Daoy (cell line): ENCODE measurements around the gene BAIAP2. TPM values are rescaled to one million over a fixed set of nuclear protein-coding genes. Genes with fewer than 3 reads are reported as not detected.

Source experiments
- DNase-seq: peaks from one replicate; pipeline ENCODE4 v3.0.0-alpha.2; 2015; ENCODE audit warnings: low read depth
- total RNA-seq: library from RNA; depleted of rRNA; stranded (reverse); fragments of >200 nt; shearing (Covaris generic); gene quantifications from 2 replicates; pipeline ENCODE4 v1.2.3, GENCODE V29; 2014

Gene BAIAP2
- total RNA-seq, 1 experiment from 2014 or later: 65.6 TPM

DNA sequence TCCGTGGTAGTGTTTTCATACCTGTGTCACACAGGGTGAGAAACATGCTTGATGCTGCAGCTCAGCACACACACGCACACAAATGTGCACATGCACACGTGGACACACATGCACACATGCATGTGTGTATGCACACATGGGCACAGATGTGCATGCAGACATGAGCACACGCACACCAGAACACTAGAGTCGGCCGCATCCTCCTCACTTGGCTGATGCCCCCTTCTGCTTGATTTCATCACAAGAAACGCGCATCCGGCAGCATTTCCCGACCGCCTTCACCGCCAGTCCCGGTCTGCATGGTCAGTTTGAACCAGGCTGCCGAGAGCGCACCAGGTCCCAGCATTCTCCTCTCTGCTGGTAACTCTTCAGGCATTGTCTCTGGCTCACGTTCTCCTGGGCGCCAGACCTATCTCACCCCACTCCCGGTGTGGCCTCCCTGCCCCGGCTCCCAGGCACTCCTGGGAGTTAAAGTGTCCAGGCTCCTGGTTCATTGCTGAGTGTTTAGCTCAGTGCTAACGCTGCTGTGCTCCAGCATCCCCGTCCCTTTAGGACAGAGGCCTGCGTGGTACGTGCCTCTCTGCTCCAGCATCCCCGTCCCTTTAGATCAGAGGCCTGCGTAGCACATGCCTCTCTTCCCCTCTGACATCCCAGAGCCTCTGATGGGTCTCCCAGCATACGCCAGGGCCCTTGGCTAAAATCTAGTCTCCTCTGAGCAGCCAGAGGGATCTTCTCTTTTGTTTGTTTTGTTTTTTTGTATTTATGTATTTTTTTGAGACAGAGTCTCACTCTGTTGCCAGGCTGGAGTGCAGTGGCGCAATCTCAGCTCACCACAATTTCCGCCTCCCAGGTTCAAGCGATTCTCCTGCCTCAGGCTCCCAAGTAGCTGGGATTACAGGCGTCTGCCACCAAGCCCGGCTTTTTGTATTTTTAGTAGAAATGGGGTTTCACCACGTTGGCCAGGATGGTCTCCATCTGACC is 16.0 kb downstream of the BAIAP2 start:
- DNase-seq: peak; percentile 44

DNA sequence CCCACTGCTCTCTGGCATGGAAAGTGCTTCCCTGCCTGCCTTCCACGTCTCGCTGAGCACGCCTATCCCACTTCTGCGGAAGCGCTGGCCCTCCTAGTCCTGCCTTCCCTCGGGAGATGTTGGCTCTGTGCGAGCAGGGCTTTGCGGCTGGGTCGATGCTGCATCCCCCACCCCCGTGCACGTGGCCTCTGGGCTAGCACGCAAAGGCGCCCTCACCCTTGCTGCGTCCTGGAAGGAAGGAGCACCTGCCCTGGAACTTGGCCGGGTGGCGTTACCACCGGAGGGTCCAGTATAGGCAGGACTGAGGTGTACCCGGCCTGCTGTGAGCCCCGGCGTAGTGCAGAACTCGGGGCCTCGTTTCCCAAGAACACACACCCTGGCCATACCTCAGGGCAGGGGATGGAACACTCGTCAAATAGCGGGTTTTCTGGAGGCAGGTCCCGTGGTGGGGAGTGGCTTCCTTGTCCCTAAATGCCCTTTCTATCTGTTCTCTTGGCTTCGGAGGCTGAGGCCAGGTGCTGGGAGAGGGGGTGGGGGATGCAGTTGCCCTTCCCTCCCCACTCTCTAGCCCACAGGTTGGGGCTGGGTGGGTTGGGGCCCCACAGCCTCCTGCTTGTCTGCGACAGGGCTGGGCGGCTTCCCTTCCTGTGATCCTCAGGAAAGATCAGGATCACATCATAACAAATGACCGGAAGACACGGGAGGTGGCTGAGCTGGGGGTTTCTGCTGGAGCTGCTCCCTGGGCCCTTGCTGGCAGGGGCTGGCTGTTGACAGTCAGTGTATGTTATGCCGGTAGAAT is 17.4 kb downstream of the BAIAP2 start:
- no peak for DNase-seq

DNA sequence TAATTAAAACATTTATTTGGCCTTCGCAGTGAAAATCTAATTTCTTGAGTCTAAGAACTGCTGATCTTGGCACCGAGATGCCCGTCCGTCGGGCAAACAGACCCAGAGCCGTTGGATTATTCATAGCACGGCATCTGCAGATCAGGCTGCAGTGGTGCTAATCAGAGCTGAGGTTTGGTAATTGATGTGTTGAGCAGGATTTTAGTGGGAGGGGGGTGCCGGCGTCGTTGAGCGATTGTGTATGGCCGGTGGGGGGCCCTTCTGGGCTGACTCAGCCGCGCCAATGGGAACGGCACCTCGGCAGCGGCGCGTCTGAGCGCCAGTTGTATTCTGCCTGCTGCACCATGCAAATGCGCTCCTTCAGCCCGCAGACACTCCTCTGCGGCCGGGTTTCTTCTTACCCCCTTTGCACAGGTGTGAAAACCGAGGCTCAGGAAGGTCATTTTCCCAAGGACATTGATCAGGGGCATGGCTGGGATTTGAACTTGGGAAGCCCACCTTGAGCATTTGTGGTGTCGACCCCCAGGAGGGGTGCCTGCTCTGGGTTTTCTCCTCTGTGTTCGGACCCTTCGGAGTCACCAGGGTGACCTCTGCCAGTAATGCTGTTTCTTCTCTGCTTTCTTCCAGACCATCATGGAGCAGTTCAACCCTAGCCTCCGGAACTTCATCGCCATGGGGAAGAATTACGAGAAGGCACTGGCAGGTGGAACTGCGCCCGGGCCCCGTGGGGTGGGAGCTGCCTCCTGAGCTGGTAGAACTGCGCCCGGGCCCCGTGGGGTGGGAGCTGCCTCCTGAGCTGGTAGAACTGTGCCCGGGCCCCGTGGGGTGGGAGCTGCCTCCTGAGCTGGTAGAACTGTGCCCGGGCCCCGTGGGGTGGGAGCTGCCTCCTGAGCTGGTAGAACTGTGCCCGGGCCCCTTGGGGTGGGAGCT is 18.4 kb downstream of the BAIAP2 start:
- no peak for DNase-seq

DNA sequence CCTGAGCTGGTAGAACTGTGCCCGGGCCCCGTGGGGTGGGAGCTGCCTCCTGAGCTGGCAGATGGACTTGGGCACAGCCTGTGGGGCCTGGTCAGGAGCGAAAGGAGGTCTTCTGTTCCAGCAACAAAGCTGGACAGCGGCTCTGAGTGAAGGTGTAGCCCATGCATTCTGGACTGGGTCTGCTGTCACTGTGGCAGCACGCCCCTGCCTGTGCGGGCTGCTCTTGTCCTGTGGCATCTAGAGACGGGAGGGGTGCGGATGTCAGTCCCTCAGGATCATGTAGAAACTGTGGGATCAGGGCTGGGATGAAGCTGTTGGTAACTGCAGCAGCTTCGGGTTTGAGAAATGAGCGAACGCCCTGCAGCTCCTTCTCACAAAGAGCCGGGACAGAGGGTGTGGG is 19.4 kb downstream of the BAIAP2 start:
- no peak for DNase-seq

DNA sequence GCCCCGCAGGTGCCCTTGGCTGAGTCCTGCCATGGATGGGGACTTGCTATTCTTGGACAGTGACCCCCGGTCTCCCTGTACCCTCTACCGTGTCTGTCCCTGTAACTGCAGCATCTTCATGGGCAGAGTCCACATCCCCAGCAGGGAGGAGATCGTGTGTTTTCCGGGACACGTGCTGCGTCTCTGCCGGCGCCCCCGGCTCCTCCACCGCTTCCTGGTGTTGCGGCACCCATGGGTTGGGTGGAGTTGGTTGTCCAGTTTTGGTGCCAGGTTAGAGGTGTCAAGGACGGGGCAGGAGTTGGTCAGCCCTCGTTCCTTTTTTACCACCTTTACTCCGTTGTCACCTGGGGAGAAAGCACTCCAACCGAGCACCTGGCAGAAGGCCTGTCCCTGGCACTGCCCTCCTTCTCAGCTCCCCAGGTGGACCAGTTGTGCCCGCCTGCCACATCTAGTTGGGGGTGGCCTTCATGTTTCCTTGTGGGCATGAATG is 20.0 kb downstream of the BAIAP2 start:
- no peak for DNase-seq

DNA sequence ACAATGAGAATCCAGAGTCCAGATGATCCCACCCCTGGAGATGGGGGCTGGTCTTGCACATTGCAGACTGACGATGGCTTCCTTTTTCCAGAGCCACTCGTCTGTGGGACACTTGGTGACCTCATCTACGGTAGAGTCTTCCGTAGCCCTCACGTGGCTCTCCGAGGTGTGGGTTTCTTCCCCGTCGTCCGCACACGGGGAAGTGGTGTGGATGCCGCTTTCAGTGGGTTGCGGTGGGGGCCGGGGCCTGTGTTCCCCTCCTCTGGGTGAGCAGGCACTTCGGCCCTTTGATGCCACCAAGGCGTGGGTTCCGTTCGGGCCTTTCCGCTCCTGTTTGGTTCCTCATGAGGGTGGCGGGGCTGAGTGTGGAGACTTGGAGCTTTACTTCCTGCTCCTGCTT is 21.4 kb downstream of the BAIAP2 start:
- no peak for DNase-seq

DNA sequence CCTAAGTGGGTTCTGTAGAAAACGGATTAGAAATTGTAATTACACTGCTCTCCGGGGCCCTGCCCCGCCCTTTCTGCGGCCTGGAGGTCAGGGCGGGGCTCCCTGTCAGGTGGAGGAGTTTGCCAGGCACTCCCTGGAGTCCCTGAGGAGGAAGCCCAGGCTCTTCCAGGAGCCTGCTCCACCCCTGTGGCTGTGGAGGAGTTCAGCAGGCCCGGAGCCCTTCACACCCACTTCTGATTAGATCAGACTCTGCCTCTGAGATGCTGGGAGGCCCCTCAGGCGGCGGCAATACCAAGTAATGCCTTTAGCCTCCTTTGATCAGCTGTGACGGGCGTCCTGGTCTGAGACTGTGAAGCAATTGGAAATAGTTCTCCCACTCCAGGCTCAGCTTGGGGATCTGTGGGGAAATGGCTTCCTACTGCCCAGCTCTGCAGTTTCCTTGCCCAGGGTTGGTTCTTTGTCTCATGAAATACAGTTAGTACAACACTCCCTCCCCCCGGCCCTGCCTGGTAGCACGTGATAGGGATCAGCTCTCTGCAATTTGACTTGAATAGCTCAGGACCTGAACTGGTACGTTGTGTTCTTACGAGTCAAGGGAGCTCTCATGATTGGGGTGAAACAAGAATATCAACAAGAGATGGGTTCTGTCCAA is 22.3 kb downstream of the BAIAP2 start:
- no peak for DNase-seq

DNA sequence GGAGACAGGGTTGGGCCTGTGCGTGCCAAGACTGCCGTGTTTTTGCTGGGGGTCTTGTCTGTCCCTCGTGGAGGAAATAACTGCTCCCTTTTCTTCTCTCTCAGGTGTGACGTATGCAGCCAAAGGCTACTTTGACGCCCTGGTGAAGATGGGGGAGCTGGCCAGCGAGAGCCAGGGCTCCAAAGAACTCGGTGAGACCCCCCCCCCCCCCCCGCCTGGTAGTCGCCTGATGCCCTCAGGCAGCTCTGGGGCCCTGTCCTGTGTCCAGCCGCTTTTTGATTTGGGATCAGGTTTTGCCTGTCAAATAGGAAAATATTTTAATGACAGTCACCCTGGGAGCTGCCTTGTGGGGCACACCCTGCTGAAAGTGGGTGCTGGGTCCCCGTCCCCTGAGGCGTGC is 22.8 kb downstream of the BAIAP2 start:
- DNase-seq: no peak

DNA sequence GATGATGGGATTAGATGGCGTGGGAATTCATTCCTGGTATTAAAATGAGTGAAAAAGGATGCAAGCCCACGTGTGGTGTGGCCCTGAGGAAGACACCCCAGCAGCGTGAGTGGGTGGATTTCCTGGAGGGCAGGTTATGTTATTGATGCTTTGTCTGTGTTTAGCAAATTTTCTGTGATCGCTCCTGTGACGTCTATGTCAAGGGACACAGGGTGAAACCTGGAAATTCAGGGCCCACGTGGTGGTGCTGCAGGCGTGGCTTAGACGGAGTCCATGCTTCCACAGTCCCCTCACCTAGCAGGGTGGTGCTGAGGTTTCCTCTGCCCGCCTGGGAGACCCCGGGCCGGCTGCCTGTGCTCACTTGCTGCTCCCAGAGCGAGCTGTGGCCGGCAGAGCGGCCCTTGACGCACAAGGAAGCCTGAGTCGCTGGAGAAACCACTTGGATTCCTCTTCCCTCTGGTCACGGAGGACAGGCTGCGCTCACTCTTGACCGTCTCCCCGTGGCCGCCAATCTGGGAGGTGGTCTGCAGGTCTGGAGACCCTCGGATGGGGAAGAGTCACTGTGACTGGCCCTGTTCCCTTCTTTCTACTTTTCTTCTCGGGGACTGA is 23.4 kb downstream of the BAIAP2 start:
- DNase-seq: no peak

DNA sequence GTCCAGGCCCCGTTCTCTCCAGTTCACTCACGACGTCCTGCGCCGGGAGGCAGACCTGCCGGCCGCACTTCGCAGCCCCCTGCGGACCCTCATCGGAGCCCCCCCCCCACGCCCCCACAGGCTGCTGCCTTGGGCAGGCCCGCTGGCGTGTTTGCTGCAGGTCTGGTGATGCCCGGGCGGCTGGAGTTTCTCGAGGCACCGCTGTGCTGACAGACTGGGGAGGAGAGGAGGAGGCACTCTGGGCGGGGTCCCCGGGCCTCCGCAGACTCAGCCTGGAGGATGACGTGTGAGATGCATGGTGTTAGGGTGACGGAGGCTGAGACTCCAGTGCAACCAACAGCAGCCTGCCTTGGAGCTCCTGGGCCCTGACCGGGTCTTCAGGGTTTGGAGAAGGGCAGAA is 24.1 kb downstream of the BAIAP2 start:
- no peak for DNase-seq

DNA sequence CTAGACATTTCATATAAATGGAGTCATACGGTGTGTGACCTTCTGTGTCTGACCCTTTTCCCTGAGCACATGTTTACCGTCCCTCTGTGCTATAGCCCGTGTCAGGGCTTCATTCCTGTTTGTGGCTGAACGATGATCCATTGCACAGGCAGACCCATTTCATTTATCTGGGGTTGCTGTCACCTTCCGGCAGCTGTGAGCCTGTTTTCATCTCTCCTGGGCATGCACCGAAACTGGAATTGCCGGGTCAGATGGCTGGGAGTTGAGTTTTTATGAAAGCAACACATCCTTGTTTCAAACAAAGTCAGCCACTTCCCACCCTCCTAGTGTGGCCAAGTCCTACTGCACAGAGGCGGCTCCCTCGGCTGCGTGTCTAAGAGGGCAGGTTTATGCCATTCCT is 25.5 kb downstream of the BAIAP2 start:
- DNase-seq: no peak

DNA sequence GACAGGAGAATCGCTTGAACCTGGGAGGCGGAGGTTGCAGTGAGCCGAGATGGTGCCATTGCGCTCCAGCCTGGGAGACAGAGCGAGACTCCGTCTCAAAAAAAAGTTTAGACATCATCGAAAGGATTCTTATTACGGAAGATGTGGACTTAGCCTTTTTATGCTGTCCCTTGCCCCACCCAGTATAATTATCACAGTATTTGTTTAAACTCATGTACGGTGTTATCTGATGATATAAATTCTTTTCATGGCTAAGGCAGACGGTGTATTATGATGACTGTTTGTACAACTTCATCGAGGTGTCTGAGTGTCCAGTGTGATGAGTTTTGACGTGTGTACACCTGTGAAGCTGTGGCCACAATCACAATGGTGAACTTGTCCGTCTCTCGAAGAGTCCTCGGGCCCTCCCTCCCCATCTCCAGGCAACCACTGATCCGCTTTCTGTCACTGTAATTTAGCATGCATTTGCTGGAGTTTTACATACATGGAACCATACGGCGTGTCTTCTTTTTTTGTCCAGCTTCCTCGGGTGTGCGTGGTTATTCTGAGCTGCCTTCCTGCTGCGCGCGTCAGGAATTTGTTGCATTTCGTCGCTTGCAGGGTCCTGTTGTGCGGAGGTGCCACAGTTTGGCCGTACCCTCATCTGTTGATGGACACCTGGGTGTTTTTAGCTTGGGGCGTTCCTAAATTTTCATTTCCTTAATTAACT is 26.2 kb downstream of the BAIAP2 start:
- DNase-seq: no peak

DNA sequence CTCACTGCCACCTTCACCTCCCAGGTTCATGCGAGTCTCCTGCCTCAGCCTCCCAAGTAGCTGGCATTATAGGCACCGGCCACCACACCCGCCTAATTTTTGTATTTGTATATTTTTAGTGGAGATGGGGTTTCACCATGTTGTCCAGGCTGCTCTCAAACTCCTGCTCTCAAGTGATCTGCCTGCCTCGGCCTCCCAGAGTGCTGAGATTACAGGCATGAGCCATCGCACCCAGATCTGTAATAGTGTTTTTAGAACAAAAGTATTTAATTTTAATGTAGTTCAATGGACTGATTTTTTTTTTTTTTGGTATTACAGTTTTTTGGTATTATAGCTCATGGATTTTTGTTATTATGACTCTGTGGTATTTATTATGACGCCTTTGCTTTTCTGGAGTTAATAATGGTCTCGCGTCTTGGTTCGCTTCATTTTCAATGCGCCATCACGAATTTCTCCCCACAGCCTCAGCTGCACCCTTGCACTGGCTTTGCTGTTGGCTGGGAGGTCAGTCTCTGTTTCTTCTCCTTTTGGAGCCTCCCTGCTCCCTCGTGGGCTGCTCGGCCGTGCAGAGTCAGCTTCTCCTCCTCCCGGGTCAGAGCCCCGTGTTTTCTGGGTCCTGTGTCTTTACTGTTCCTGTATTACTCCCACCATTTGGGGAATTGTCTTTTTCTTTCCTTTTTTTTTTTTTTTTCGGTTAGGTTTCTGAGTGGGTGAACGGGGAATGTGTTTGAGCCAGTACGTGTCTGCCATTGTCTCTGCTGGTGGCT is 27.2 kb downstream of the BAIAP2 start:
- no peak for DNase-seq

DNA sequence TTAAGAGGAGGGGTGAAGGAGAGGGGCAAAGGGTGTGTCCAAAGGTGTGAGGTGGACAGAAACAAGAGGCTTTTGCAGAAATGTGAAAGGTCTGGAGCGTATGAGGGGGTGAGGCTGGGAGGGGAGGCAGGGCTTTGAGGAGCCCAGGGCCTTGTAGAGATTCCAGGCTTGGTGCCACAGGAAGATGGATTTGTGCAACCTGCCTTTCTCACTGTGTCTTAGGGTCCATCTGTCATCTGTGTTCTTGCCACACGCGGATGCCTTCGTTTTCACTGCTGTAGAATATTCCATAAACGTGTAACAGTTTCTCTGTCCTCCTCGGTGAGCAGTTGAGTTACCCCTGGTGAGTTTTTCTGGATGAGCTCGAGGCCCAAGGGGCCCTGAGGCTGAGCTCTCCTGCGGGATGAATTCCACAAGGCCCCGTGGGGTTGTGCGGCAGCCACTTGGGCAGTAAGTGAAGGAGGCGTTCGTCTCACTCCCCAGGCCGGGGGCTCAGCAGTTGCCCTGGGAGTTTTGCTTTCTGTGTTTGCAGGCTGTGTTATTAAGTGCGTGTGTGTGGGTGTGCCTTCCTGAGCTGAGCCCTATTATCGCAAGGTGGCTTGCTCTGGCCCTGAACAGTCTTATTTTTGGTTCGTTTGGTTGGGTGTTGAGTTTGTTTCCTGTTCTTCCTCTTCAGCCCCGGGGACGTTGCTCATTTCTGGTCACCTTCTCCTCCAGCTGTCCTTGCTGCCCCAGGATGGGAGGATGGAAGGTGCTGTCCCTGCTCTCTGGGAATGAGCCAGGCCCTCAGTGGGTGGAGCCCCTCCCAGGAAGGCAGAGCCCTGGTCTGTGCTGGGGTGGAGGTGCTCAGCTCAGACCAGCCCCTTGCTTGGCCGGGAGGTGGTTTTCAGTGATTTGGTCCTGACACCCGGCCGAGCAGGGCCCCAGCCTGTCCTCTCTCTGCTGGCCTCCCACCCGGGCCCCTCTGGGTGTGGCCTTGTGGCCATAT is 28.4 kb downstream of the BAIAP2 start:
- DNase-seq: no peak

DNA sequence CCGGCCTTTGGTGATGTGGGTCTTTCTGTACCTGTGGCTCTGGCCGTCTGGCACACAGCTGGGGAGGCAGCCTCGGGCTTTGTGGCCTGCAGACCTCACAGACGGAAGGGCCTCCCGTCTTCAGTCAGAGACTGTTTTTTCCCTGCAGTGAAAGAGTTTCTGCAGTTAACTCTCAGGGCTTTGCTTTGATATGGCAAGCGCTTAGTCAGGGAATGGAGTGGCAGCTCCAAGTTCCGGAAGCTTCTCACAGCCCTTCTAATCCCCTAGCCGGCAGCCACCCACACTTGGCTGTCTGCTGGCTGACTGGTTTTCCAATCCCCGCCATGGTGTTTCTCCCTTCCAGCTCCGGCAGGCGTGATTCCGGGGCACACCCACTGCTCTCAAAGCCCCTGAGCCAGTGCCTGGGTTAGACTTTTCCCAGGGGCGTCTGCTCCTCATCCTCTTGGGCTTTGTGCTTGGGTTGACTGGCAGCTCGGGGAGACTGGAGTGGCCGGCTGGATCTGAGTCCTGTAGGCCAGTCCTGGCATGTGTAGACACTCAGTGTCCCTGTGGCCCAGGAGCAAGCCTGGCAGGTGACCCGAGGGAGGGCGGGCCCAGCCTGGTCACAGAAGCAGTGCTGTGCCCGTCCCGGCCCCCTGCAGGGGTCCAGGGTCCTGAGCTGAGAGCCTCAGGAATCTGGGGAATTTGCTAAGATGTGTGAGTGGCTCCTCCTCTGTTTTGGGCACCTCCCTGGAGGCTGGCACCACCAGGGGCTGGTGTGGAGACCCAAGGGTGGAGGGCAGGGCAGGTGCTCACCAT is 29.9 kb downstream of the BAIAP2 start:
- DNase-seq: peak; percentile 84

DNA sequence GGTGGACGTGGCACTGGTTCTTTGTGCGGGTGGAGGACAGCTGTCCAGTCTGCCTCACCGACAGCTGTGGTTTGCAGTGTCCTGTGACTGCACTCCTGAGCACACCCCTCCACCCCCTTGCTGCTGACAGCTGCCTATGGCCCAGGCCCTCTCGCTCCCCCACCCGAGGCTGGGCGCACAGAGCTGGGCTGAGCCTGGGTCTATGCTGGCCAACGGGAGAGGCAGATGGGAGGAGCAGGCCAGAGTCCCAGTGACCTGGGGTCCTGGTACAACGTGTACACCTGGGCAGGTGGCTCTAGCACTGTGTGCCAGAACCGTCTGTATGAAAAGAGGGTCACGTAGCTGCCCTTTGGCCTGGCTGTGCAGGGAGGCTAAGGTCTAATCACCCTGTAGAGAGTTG is 30.5 kb downstream of the BAIAP2 start:
- no peak for DNase-seq

DNA sequence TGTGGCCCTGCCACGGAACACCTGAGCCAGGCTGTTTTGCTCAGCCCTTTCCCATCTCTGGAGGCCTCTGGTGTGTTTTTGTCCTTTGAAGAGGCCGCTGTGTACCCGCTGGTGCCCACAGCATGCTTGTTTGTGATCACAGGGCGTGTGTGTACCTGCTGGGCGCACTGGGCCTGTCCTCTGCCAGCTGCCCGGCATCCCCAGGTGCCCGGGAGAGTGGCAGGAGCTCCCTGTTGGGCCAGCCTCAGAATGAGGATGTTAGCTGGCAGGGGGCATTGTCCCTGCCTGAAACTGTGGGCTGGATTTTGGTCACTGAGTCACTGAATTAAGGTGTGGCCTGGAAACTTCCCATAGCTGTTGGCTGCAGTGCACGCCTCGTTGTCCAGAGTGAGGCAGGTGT is 31.1 kb downstream of the BAIAP2 start:
- DNase-seq: no peak
